PC-9 (cell line): ENCODE data around the gene SLC6A19. TPM values are rescaled to one million over a fixed set of nuclear protein-coding genes. Genes with fewer than 3 reads are reported as not detected.

Experiments
- BruUV-seq: library from RNA; stranded (reverse); fragments of 400-500 nt; replicated peaks from 2 replicates; lab custom pipeline; 2021; lab: Mats Ljungman, UMichigan
- CTCF ChIA-PET: fragments of 300-600 bp; sonication (Branson Sonifier 250); formaldehyde crosslinking; loops from one replicate; lab custom pipeline; 2022; ENCODE audit warnings: antibody characterized with exemption; lab: Charles Lee
- POLR2A ChIA-PET: fragments of 300-600 bp; sonication (Branson Sonifier 250); formaldehyde crosslinking; loops from one replicate; lab custom pipeline; 2022; ENCODE audit warnings: antibody characterized with exemption; ENCODE audit not compliant: unreplicated experiment; lab: Charles Lee
- DNase-seq, 2 experiments: peaks; one replicate each; pipeline versions ENCODE4 v3.0.0 to v3.0.0-alpha.2; 2015 to 2022; ENCODE audit warnings: mixed read lengths in 1 of 2
- H2AFZ ChIP-seq: fragments of 200-600 bp; sonication (generic); 2 replicates; pipeline ENCODE4 v1.8.1; 2017; ENCODE audit warnings: antibody characterized with exemption
- H3F3A ChIP-seq: fragments of 200-600 bp; sonication (generic); 2 replicates; pipeline ENCODE4 v1.8.1; 2017; ENCODE audit warnings: antibody characterized with exemption, mild to moderate bottlenecking, low read depth; ENCODE audit not compliant: insufficient read depth
- H3K27ac ChIP-seq: fragments of 200-600 bp; sonication (generic); 2 replicates; pipeline ENCODE4 v1.6.1; 2016; ENCODE audit warnings: mixed run types
- H3K27me3 ChIP-seq: fragments of 200-600 bp; sonication (generic); 2 replicates; pipeline ENCODE4 v1.6.1; 2016; ENCODE audit warnings: low read depth, mixed run types; ENCODE audit not compliant: insufficient read depth
- H3K36me3 ChIP-seq: fragments of 200-600 bp; sonication (generic); 2 replicates; pipeline ENCODE4 v1.6.1; 2016; ENCODE audit warnings: low read depth, mixed run types
- H3K4me1 ChIP-seq: fragments of 200-600 bp; sonication (generic); replicated peaks from 2 replicates; pipeline ENCODE4 v1.6.1; 2016; ENCODE audit warnings: mixed run types; ENCODE audit not compliant: insufficient read depth
- H3K4me2 ChIP-seq: fragments of 200-600 bp; sonication (generic); 2 replicates; pipeline ENCODE4 v1.6.1; 2017; ENCODE audit warnings: mixed run types
- H3K4me3 ChIP-seq: fragments of 200-600 bp; sonication (generic); 2 replicates; pipeline ENCODE4 v1.6.1; 2016; ENCODE audit warnings: mixed run types
- H3K79me2 ChIP-seq: fragments of 200-600 bp; sonication (generic); 2 replicates; pipeline ENCODE4 v1.6.1; 2017; ENCODE audit warnings: low read depth, mixed run types
- H3K9me2 ChIP-seq: fragments of 200-600 bp; sonication (generic); 2 replicates; pipeline ENCODE4 v1.8.1; 2017; ENCODE audit warnings: mild to moderate bottlenecking; ENCODE audit not compliant: insufficient read depth
- H3K9me3 ChIP-seq: fragments of 200-600 bp; sonication (generic); 2 replicates; pipeline ENCODE4 v1.8.1; 2016; ENCODE audit warnings: low read depth; ENCODE audit not compliant: insufficient read depth
- H4K20me1 ChIP-seq: fragments of 200-600 bp; sonication (generic); 2 replicates; pipeline ENCODE4 v1.8.1; 2017; ENCODE audit not compliant: insufficient read depth
- CTCF ChIP-seq: fragments of 200-600 bp; sonication (generic); conservative IDR thresholded peaks from 2 replicates; pipeline ENCODE4 v1.6.1; 2017; ENCODE audit warnings: mixed run types, antibody characterized with exemption, mild to moderate bottlenecking, moderate library complexity
- EZH2 ChIP-seq: fragments of 200-600 bp; sonication (generic); IDR thresholded peaks from 2 replicates; pipeline ENCODE4 v1.8.0; 2017; ENCODE audit warnings: antibody characterized with exemption, low read depth
- intact Hi-C: fragments of 100-400 bp; cut with micrococcal nuclease; formaldehyde crosslinking; loops from one replicate; pipeline ENCODE4 v1.10.0; 2022; ENCODE audit not compliant: unreplicated experiment
- total RNA-seq: library from RNA; stranded (reverse); gene quantifications from 2 replicates; pipeline ENCODE4 v1.2.3, GENCODE V29; 2021

SLC6A19 gene
- total RNA-seq, 1 experiment from 2014 or later = not detected

GRCh38 chr5:1189269-1189668 lies 12.1 kb upstream of the SLC6A19 start:
- peaks cover 82% of the 10 kb centered on the region for H3K27me3 ChIP-seq
- no peak overlapping the region for H3K27ac ChIP-seq
- H4K20me1 ChIP-seq = no peaks in the 10 kb centered on the region
- no peak overlapping the region for H3K4me2 ChIP-seq
- no peak overlapping the region for H2AFZ ChIP-seq
- no TSS peak for BruUV-seq
- CTCF ChIA-PET = interaction anchor here (0.6 kb wide), 1 partner anchor 464 kb away, joined by 3 read pairs; no protein-coding TSS in a partner anchor
- H3F3A ChIP-seq = 0 out of 2 replicates have a peak, but pooled peaks cover 7% of the 10 kb centered on the region
- H3K36me3 ChIP-seq = no peaks in the 10 kb centered on the region
- no peaks in the 10 kb centered on the region for H3K9me2 ChIP-seq
- H3K79me2 ChIP-seq = no peaks in the 10 kb centered on the region
- no peaks in the 10 kb centered on the region for H3K4me1 ChIP-seq
- no peak overlapping the region for H3K4me3 ChIP-seq
- POLR2A ChIA-PET = no interaction called here
- intact Hi-C loops = no loop called here
- H3K9me3 ChIP-seq = no peaks in the 10 kb centered on the region
- no peak for DNase-seq
- TF ChIP-seq EZH2 = no peak; the same call in 1 of the 2 replicates
- no peak for TF ChIP-seq CTCF

- DNase-seq = no peak
- Histone ChIP-seq H3K27ac (no peak overlapping the region), H3K9me2 (no peaks in the 10 kb centered on the region), H3K4me3 (no peak overlapping the region), H3K36me3 (no peaks in the 10 kb centered on the region), H2AFZ (no peak overlapping the region), H3K27me3 (peaks cover 82% of the 10 kb centered on the region), H3K4me1 (no peaks in the 10 kb centered on the region), H3K79me2 (no peaks in the 10 kb centered on the region), H4K20me1 (no peaks in the 10 kb centered on the region), H3K9me3 (no peaks in the 10 kb centered on the region), H3F3A (0 out of 2 replicates have a peak, but pooled peaks cover 1% of the 10 kb centered on the region), H3K4me2 (no peak overlapping the region)
- ChIA-PET CTCF (interaction anchor here (0.7 kb wide), 1 partner anchor 121 kb away, joined by 3 read pairs; no protein-coding TSS in a partner anchor), POLR2A (no interaction called here)
- no TSS peak for BruUV-seq
- no peak for TF ChIP-seq EZH2
- TF ChIP-seq CTCF = no peak
- intact Hi-C loops = no loop called here
These were observed 11.1 kb upstream of the SLC6A19 start for GRCh38 chr5:1190278-1190677.

- ChIA-PET CTCF (interaction anchor here (0.7 kb wide), 1 partner anchor 120 kb away, joined by 3 read pairs; no protein-coding TSS in a partner anchor), POLR2A (no interaction called here)
- Histone ChIP-seq H3K36me3 (no peaks in the 10 kb centered on the region), H3F3A (no peaks in the 10 kb centered on the region), H3K79me2 (no peaks in the 10 kb centered on the region), H3K9me2 (no peaks in the 10 kb centered on the region), H3K27ac (no peak overlapping the region), H2AFZ (no peak overlapping the region), H3K4me3 (no peak overlapping the region), H4K20me1 (no peaks in the 10 kb centered on the region), H3K4me2 (no peak overlapping the region), H3K27me3 (peaks cover 82% of the 10 kb centered on the region), H3K4me1 (no peaks in the 10 kb centered on the region), H3K9me3 (no peaks in the 10 kb centered on the region)
- DNase-seq = no peak
- no TSS peak for BruUV-seq
- intact Hi-C loops = no loop called here
- TF ChIP-seq CTCF (no peak), EZH2 (0 out of 2 replicates have a peak, but pooled peaks have one; percentile 42)
These were observed 10.6 kb upstream of the SLC6A19 start for GRCh38 chr5:1190837-1191239.
